MM.1S (cell line): ENCODE measurements around the gene SET.

ENCODE experiments used
- DNase-seq: peaks from one replicate; pipeline ENCODE4 v3.0.0-alpha.2; 2015
- H2AFZ ChIP-seq: fragments of 300-600 bp; sonication (generic); 2 replicates; pipeline ENCODE4 v1.6.0; 2016; ENCODE audit warnings: antibody characterized with exemption, low read length
- H3F3A ChIP-seq: fragments of 300-600 bp; sonication (generic); 2 replicates; pipeline ENCODE4 v1.6.1; 2016; ENCODE audit warnings: mild to moderate bottlenecking, antibody characterized with exemption, low read length, moderate library complexity, mixed read lengths; ENCODE audit not compliant: insufficient read depth
- H3K27ac ChIP-seq: fragments of 300-600 bp; sonication (generic); 2 replicates; pipeline ENCODE4 v1.5.1; 2016; ENCODE audit warnings: mild to moderate bottlenecking, low read length
- H3K27me3 ChIP-seq: fragments of 300-600 bp; sonication (generic); replicated peaks from 2 replicates; pipeline ENCODE4 v1.6.0; 2016; ENCODE audit warnings: low read length; ENCODE audit not compliant: insufficient read depth
- H3K36me3 ChIP-seq: fragments of 300-600 bp; sonication (generic); replicated peaks from 2 replicates; pipeline ENCODE4 v1.6.1; 2016; ENCODE audit warnings: mild to moderate bottlenecking, low read length, mixed read lengths; ENCODE audit not compliant: insufficient read depth
- H3K4me1 ChIP-seq: fragments of 300-600 bp; sonication (generic); 2 replicates; pipeline ENCODE4 v1.6.1; 2016; ENCODE audit warnings: low read length, mixed read lengths
- H3K4me2 ChIP-seq: fragments of 300-600 bp; sonication (generic); 2 replicates; pipeline ENCODE4 v1.6.0; 2016; ENCODE audit warnings: low read depth, low read length
- H3K4me3 ChIP-seq: fragments of 300-600 bp; sonication (generic); 2 replicates; pipeline ENCODE4 v1.5.1; 2016; ENCODE audit warnings: low read length, mixed read lengths
- H3K79me2 ChIP-seq: fragments of 300-600 bp; sonication (generic); 2 replicates; pipeline ENCODE4 v1.6.1; 2016; ENCODE audit warnings: mixed run types, low read length, mixed read lengths
- H3K9ac ChIP-seq: fragments of 300-600 bp; sonication (generic); 2 replicates; pipeline ENCODE4 v1.6.1; 2016; ENCODE audit warnings: low read length, mixed read lengths
- H3K9me2 ChIP-seq: fragments of 300-600 bp; sonication (generic); replicated peaks from 2 replicates; pipeline ENCODE4 v1.6.1; 2016; ENCODE audit warnings: mild to moderate bottlenecking, low read length, mixed read lengths; ENCODE audit not compliant: insufficient read depth
- H3K9me3 ChIP-seq: fragments of 300-600 bp; sonication (generic); replicated peaks from 2 replicates; pipeline ENCODE4 v1.6.1; 2016; ENCODE audit warnings: mild to moderate bottlenecking, low read length, mixed read lengths; ENCODE audit not compliant: insufficient read depth
- H4K20me1 ChIP-seq: fragments of 300-600 bp; sonication (generic); 2 replicates; pipeline ENCODE4 v1.6.1; 2016; ENCODE audit warnings: mild to moderate bottlenecking, low read length, moderate library complexity, mixed read lengths; ENCODE audit not compliant: insufficient read depth
- CTCF ChIP-seq: fragments of 300-600 bp; sonication (generic); IDR thresholded peaks from 2 replicates; pipeline ENCODE4 v1.5.1; 2016; ENCODE audit warnings: antibody characterized with exemption, low read length, mixed read lengths
- EZH2 ChIP-seq: fragments of 300-600 bp; sonication (generic); optimal IDR thresholded peaks from 2 replicates; pipeline ENCODE3; 2017; ENCODE audit warnings: low read depth, mild to moderate bottlenecking, antibody characterized with exemption, low read length, mixed read lengths
- EZH2phosphoT487 ChIP-seq: fragments of 300-600 bp; sonication (generic); IDR thresholded peaks from 2 replicates; pipeline ENCODE4 v1.6.1; 2018; ENCODE audit warnings: antibody characterized with exemption, low read length

Gene SET

GRCh38 chr9:128714586-128715435 lies 25.8 kb downstream of the SET start:
- DNase-seq = no peak
- TF ChIP-seq EZH2phosphoT487 (no peak), CTCF (no peak), EZH2 (no peak)
- no peak overlapping the region for H2AFZ ChIP-seq
- no peaks in the 10 kb centered on the region for H4K20me1 ChIP-seq
- no peak overlapping the region for H3K4me3 ChIP-seq
- no peak overlapping the region for H3K27ac ChIP-seq
- H3K9ac ChIP-seq = no peak overlapping the region
- no peaks in the 10 kb centered on the region for H3K4me1 ChIP-seq
- no peaks in the 10 kb centered on the region for H3F3A ChIP-seq
- H3K9me2 ChIP-seq = no peaks in the 10 kb centered on the region
- H3K27me3 ChIP-seq = no peaks in the 10 kb centered on the region; the same call in 1 of the 2 replicates
- H3K79me2 ChIP-seq = no peaks in the 10 kb centered on the region
- H3K36me3 ChIP-seq = no peaks in the 10 kb centered on the region
- no peaks in the 10 kb centered on the region for H3K9me3 ChIP-seq
- no peak overlapping the region for H3K4me2 ChIP-seq

- Histone ChIP-seq H3K9ac (no peak overlapping the region), H3K9me3 (no peaks in the 10 kb centered on the region), H3K36me3 (no peaks in the 10 kb centered on the region), H4K20me1 (no peaks in the 10 kb centered on the region), H3K79me2 (no peaks in the 10 kb centered on the region), H3K27me3 (no peaks in the 10 kb centered on the region; the same call in 1 of the 2 replicates), H3K4me1 (no peaks in the 10 kb centered on the region), H3K4me2 (no peak overlapping the region), H3F3A (no peaks in the 10 kb centered on the region), H3K4me3 (no peak overlapping the region), H2AFZ (no peak overlapping the region), H3K27ac (no peak overlapping the region), H3K9me2 (no peaks in the 10 kb centered on the region)
- TF ChIP-seq EZH2 (no peak), CTCF (no peak), EZH2phosphoT487 (no peak)
- DNase-seq = no peak
These were observed 26.4 kb downstream of the SET start for GRCh38 chr9:128715436-128715750.

GRCh38 chr9:128716581-128717254 lies 27.7 kb downstream of the SET start:
- H3K27ac ChIP-seq = no peak overlapping the region
- no peaks in the 10 kb centered on the region for H3K9me2 ChIP-seq
- H3K4me2 ChIP-seq = no peak overlapping the region
- H3F3A ChIP-seq = no peaks in the 10 kb centered on the region
- H3K4me3 ChIP-seq = no peak overlapping the region
- no peaks in the 10 kb centered on the region for H3K4me1 ChIP-seq
- DNase-seq = no peak
- no peaks in the 10 kb centered on the region for H3K9me3 ChIP-seq
- H4K20me1 ChIP-seq = no peaks in the 10 kb centered on the region
- H3K9ac ChIP-seq = no peak overlapping the region
- no peaks in the 10 kb centered on the region for H3K36me3 ChIP-seq
- H2AFZ ChIP-seq = no peak overlapping the region
- no peaks in the 10 kb centered on the region; the same call in 1 of the 2 replicates for H3K27me3 ChIP-seq
- TF ChIP-seq EZH2phosphoT487 = no peak
- no peak for TF ChIP-seq CTCF
- no peak for TF ChIP-seq EZH2
- no peaks in the 10 kb centered on the region for H3K79me2 ChIP-seq
